WTC11 (cell line): ENCODE measurements around the gene BOD1. TPM values are rescaled to one million over a fixed set of nuclear protein-coding genes. Genes with fewer than 3 reads are reported as not detected.

Source experiments
- ATAC-seq: fragments of 200-7000 bp; cut with Tn5 transposase; 2 replicates; pipeline ENCODE4 v1.10.0; 2021; ENCODE audit warnings: mild to moderate bottlenecking, moderate library complexity
- CTCF ChIA-PET: fragments of 300-600 bp; sonication (Branson Sonifier 250); formaldehyde crosslinking; loops from one replicate; lab custom pipeline; 2021; ENCODE audit warnings: antibody characterized with exemption; lab: Charles Lee
- POLR2A ChIA-PET: fragments of 350-600 bp; sonication (Branson Sonifier 250); formaldehyde crosslinking; loops from one replicate; lab custom pipeline; 2021; ENCODE audit warnings: antibody characterized with exemption; lab: Charles Lee
- DNase-seq: peaks from one replicate; pipeline ENCODE4 v3.0.0; 2021; ENCODE audit warnings: low spot score
- H3K27ac Mint-ChIP-seq: 2 replicates; pipeline ENCODE4 v1.8.0; 2021; ENCODE audit warnings: mixed read lengths
- H3K27me3 Mint-ChIP-seq: 2 replicates; pipeline ENCODE4 v1.8.0; 2021; ENCODE audit warnings: low read depth, mild to moderate bottlenecking, moderate library complexity, mixed read lengths
- H3K36me3 Mint-ChIP-seq: 2 replicates; pipeline ENCODE4 v1.8.0; 2021; ENCODE audit warnings: mixed read lengths
- H3K4me1 Mint-ChIP-seq: 2 replicates; pipeline ENCODE4 v1.8.0; 2022; ENCODE audit warnings: mixed read lengths
- H3K4me3 Mint-ChIP-seq: 2 replicates; pipeline ENCODE4 v1.8.0; 2021; ENCODE audit warnings: mild to moderate bottlenecking, moderate library complexity, mixed read lengths
- H3K9me3 Mint-ChIP-seq: 2 replicates; pipeline ENCODE4 v1.8.0; 2021; ENCODE audit warnings: mixed read lengths
- ARID4B ChIP-seq: sonication (generic); formaldehyde crosslinking; IDR thresholded peaks from 2 replicates; pipeline ENCODE4 v1.8.0; 2023; ENCODE audit warnings: missing genetic modification reagents, mild to moderate bottlenecking, borderline replicate concordance
- CREM ChIP-seq: sonication (generic); formaldehyde crosslinking; IDR thresholded peaks from 2 replicates; pipeline ENCODE4 v1.8.1; 2022; ENCODE audit warnings: mild to moderate bottlenecking, missing genetic modification reagents, moderate library complexity
- ELF4 ChIP-seq: sonication (generic); formaldehyde crosslinking; IDR thresholded peaks from 2 replicates; pipeline ENCODE4 v1.8.1; 2022; ENCODE audit warnings: low read depth, mild to moderate bottlenecking, moderate library complexity, missing genetic modification reagents
- ESRRA ChIP-seq: sonication (generic); formaldehyde crosslinking; IDR thresholded peaks from 2 replicates; pipeline ENCODE4 v1.8.1; 2022; ENCODE audit warnings: mild to moderate bottlenecking, missing genetic modification reagents, borderline replicate concordance
- FOXP1 ChIP-seq: sonication (generic); formaldehyde crosslinking; IDR thresholded peaks from 2 replicates; pipeline ENCODE4 v1.8.0; 2022; ENCODE audit warnings: missing genetic modification reagents, mild to moderate bottlenecking, moderate library complexity, borderline replicate concordance
- GABPB1 ChIP-seq: sonication (generic); formaldehyde crosslinking; IDR thresholded peaks from 2 replicates; pipeline ENCODE4 v1.8.1; 2023; ENCODE audit warnings: mild to moderate bottlenecking, missing genetic modification reagents
- GRHL2 ChIP-seq: fragments of 250-450 bp; sonication (Bioruptor Pico); IDR thresholded peaks from 2 replicates; pipeline ENCODE4 v1.8.0; 2022; ENCODE audit warnings: mild to moderate bottlenecking, moderate library complexity; ENCODE audit not compliant: insufficient replicate concordance, severe bottlenecking
- KAT7 ChIP-seq: sonication (generic); formaldehyde crosslinking; IDR thresholded peaks from 2 replicates; pipeline ENCODE4 v1.8.1; 2023; ENCODE audit warnings: missing genetic modification reagents, mild to moderate bottlenecking, borderline replicate concordance
- MXD4 ChIP-seq: fragments of 250-450 bp; sonication (Bioruptor Pico); IDR thresholded peaks from 2 replicates; pipeline ENCODE4 v1.8.0; 2021; ENCODE audit warnings: mild to moderate bottlenecking, moderate library complexity, borderline replicate concordance
- NFATC4 ChIP-seq: fragments of 250-450 bp; sonication (Bioruptor Pico); IDR thresholded peaks from 2 replicates; pipeline ENCODE4 v1.9.0; 2021; ENCODE audit warnings: mild to moderate bottlenecking
- NFE2L1 ChIP-seq: sonication (generic); formaldehyde crosslinking; IDR thresholded peaks from 2 replicates; pipeline ENCODE4 v1.8.1; 2023; ENCODE audit warnings: missing genetic modification reagents
- PRRX2 ChIP-seq: fragments of 250-450 bp; sonication (Bioruptor Pico); IDR thresholded peaks from 2 replicates; pipeline ENCODE4 v1.8.0; 2021; ENCODE audit warnings: mild to moderate bottlenecking
- USF2 ChIP-seq: sonication (generic); formaldehyde crosslinking; IDR thresholded peaks from 2 replicates; pipeline ENCODE4 v1.8.1; 2023; ENCODE audit warnings: mild to moderate bottlenecking, missing genetic modification reagents, moderate library complexity
- total RNA-seq: library from RNA; stranded (reverse); gene quantifications from 3 replicates; pipeline ENCODE4 v1.2.3, GENCODE V29; 2021
- TF ChIP-seq, protein P1 (sequence below): sonication (generic); formaldehyde crosslinking; IDR thresholded peaks from 2 replicates; pipeline ENCODE4 v1.8.1; 2022; ENCODE audit warnings: mild to moderate bottlenecking, moderate library complexity, missing genetic modification reagents
- TF ChIP-seq, protein P2 (sequence below): sonication (generic); formaldehyde crosslinking; IDR thresholded peaks from 2 replicates; pipeline ENCODE4 v1.8.0; 2023; ENCODE audit warnings: missing genetic modification reagents
- TF ChIP-seq, protein P3 (sequence below): fragments of 250-450 bp; sonication (Bioruptor Pico); IDR thresholded peaks from 2 replicates; pipeline ENCODE4 v2.1.2; 2022; ENCODE audit warnings: mild to moderate bottlenecking, moderate library complexity
- TF ChIP-seq, protein P4 (sequence below): fragments of 250-450 bp; sonication (Bioruptor Pico); conservative IDR thresholded peaks from 2 replicates; pipeline ENCODE4 v1.9.0; 2021; ENCODE audit warnings: mild to moderate bottlenecking

The BOD1 gene
- total RNA-seq, 1 experiment from 2014 or later: 120 TPM

- TF ChIP-seq ARID4B (CRISPR knock-in tag): no peak
- TF ChIP-seq NFATC4 (CRISPR knock-in tag): no peak
- TF ChIP-seq CREM (CRISPR knock-in tag): no peak
- TF ChIP-seq MXD4 (CRISPR knock-in tag): no peak
- no peak for TF ChIP-seq NFE2L1 (CRISPR knock-in tag)
These were observed 43.0 kb upstream of the BOD1 start (continued) for GRCh38 chr5:173659423-173659822.

DNA sequence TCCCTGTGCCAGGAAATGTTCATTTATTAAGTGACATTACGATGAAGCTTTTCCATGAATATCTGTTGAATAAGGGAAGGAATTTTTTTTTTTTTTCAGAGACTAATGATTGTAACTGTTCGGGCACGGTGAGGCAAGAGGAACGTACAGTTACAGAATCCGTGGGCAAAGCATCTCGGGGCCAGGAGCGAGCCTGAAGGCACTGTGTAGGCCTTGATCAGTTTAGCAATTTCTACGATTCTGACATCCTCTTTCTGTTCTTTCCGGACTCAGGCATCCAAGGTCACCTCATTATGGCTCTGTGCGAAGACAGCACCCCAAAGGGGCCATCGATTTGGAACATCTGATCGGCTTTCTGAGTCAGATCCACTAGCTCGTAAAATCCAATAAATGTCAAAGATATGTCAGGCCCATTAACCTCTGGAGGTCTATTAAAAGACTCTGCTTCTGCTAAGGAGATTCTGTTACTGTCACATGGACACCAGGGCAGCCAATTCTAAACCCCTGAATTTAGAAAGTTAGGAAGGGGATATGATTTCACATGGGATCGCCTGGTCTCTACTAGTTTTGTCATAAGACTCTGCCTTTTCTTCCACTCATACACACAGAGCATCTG lies 41.4 kb upstream of the BOD1 start:
- ChIA-PET CTCF (no interaction called here), POLR2A (interaction anchor here (1.0 kb wide), 1 partner anchor 12 kb away, joined by 3 read pairs; no protein-coding TSS in a partner anchor)
- peaks cover 22% of the 10 kb centered on the region for H3K4me1 Mint-ChIP-seq
- H3K4me3 Mint-ChIP-seq: no peak overlapping the region
- H3K9me3 Mint-ChIP-seq: peaks cover 30% of the 10 kb centered on the region
- no peak overlapping the region for H3K27ac Mint-ChIP-seq
- H3K27me3 Mint-ChIP-seq: peaks cover 7% of the 10 kb centered on the region
- ATAC-seq (no peak), DNase-seq (no peak)
- H3K36me3 Mint-ChIP-seq: peaks cover 24% of the 10 kb centered on the region
- TF ChIP-seq, protein P1, sequence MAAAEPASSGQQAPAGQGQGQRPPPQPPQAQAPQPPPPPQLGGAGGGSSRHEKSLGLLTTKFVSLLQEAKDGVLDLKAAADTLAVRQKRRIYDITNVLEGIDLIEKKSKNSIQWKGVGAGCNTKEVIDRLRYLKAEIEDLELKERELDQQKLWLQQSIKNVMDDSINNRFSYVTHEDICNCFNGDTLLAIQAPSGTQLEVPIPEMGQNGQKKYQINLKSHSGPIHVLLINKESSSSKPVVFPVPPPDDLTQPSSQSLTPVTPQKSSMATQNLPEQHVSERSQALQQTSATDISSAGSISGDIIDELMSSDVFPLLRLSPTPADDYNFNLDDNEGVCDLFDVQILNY (CRISPR knock-in tag): no peak
- TF ChIP-seq FOXP1 (no peak), PRRX2 (CRISPR knock-in tag) (no peak), GABPB1 (CRISPR knock-in tag) (no peak), ELF4 (no peak), KAT7 (CRISPR knock-in tag) (no peak), USF2 (CRISPR knock-in tag) (no peak), ESRRA (no peak), GRHL2 (CRISPR knock-in tag) (no peak)
- TF ChIP-seq, protein P2, sequence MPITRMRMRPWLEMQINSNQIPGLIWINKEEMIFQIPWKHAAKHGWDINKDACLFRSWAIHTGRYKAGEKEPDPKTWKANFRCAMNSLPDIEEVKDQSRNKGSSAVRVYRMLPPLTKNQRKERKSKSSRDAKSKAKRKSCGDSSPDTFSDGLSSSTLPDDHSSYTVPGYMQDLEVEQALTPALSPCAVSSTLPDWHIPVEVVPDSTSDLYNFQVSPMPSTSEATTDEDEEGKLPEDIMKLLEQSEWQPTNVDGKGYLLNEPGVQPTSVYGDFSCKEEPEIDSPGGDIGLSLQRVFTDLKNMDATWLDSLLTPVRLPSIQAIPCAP (CRISPR knock-in tag): no peak
- TF ChIP-seq, protein P3, sequence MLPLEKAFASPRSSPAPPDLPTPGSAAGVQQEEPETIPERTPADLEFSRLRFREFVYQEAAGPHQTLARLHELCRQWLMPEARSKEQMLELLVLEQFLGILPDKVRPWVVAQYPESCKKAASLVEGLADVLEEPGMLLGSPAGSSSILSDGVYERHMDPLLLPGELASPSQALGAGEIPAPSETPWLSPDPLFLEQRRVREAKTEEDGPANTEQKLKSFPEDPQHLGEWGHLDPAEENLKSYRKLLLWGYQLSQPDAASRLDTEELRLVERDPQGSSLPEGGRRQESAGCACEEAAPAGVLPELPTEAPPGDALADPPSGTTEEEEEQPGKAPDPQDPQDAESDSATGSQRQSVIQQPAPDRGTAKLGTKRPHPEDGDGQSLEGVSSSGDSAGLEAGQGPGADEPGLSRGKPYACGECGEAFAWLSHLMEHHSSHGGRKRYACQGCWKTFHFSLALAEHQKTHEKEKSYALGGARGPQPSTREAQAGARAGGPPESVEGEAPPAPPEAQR (CRISPR knock-in tag): no peak
- TF ChIP-seq, protein P4, sequence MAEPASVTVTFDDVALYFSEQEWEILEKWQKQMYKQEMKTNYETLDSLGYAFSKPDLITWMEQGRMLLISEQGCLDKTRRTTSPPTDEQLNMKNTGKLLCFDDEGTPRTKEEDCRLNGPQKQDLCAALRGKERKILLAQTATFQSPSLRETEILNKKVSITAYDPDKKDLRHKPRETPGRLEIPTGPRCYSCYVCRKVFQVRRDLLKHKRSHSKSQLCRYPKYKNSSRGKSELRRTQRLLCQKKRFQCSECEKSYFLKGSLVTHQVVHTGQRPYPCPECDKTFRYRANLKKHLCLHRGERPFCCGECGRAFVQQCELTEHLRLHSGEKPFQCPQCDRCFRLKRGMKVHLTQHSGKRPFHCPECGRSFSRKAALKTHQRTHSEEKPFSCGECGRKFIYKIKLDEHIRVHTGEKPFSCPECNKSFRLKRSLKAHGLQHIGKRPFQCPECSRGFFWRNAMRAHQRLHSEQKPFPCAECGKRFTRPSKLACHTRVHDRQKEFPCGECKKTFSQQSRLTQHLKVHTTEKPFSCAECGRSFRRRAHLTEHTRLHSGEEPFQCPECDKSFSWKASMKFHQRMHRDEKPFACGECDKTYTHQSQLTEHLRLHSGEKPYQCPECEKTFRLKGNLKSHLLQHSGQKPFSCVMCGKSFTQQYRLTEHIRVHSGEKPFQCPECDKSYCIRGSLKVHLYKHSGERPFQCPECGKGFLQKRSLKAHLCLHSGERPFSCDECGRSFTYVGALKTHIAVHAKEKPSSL (CRISPR knock-in tag): no peak
